Coronary artery (tissue), 2 donors: ENCODE measurements around the gene FRMD4A.
A peak's percentile ranks its signal among the peaks of the same experiment; 100 is the strongest.

ENCODE experiments used
- DNase-seq: peaks from one replicate; pipeline ENCODE4 v3.0.0-alpha.2; 2017; ENCODE audit warnings: low spot score
- H3K27ac ChIP-seq, 2 donors: fragments of 200-600 bp; sonication (generic); one replicate each; pipeline ENCODE4 v1.5.1; 2016 to 2019
- H3K4me3 ChIP-seq: fragments of 200-600 bp; sonication (generic); 2 replicates; pipeline ENCODE4 v1.5.1; 2016; ENCODE audit warnings: mild to moderate bottlenecking, moderate library complexity
- CTCF ChIP-seq: fragments of 200-600 bp; sonication (generic); IDR thresholded peaks from one replicate; pipeline ENCODE4 v1.5.1; 2019; ENCODE audit warnings: antibody characterized with exemption

Gene FRMD4A

GRCh38 chr10:13758756-13759155, 572.0 kb downstream of the FRMD4A start:
- Histone ChIP-seq H3K27ac (peak overlapping the region in 1 of 2 donors; percentile 2), H3K4me3 (no peak overlapping the region)
- DNase-seq, result no peak
- no peak for TF ChIP-seq CTCF

- no peak overlapping the region for H3K4me3 ChIP-seq
- DNase-seq, result no peak
- TF ChIP-seq CTCF, result no peak
- H3K27ac ChIP-seq, result no peak overlapping the region
These were observed 572.4 kb downstream of the FRMD4A start for GRCh38 chr10:13758312-13758711.

- H3K4me3 ChIP-seq, result no peak overlapping the region
- no peak overlapping the region for H3K27ac ChIP-seq
- no peak for TF ChIP-seq CTCF
- DNase-seq, result no peak
These were observed 576.4 kb downstream of the FRMD4A start for GRCh38 chr10:13754277-13754676.

GRCh38 chr10:13751191-13751764, 579.4 kb downstream of the FRMD4A start:
- Histone ChIP-seq H3K4me3 (no peak overlapping the region), H3K27ac (no peak overlapping the region)
- TF ChIP-seq CTCF, result no peak
- DNase-seq, result no peak

- no peak for DNase-seq
- Histone ChIP-seq H3K27ac (no peak overlapping the region), H3K4me3 (no peak overlapping the region)
- TF ChIP-seq CTCF, result no peak
These were observed 580.2 kb downstream of the FRMD4A start for GRCh38 chr10:13750299-13751190.

GRCh38 chr10:13745271-13745670, 585.5 kb downstream of the FRMD4A start:
- TF ChIP-seq CTCF, result no peak
- Histone ChIP-seq H3K27ac (no peak overlapping the region), H3K4me3 (no peak overlapping the region)
- no peak for DNase-seq

- H3K27ac ChIP-seq, result no peak overlapping the region
- H3K4me3 ChIP-seq, result no peak overlapping the region
- TF ChIP-seq CTCF, result no peak
- DNase-seq, result no peak
These were observed 586.8 kb downstream of the FRMD4A start for GRCh38 chr10:13743963-13744362.
